Parathyroid adenoma (tissue), 2 donors: ENCODE results near the gene COQ3.

Experiments
- H2AFZ ChIP-seq: fragments of 300-600 bp; sonication (generic); one replicate; pipeline ENCODE4 v1.7.0; 2017; ENCODE audit warnings: antibody characterized with exemption, mild to moderate bottlenecking
- H3K27ac ChIP-seq: fragments of 300-600 bp; sonication (generic); one replicate; pipeline ENCODE4 v1.7.0; 2017
- H3K27me3 ChIP-seq: fragments of 300-600 bp; sonication (generic); one replicate; pipeline ENCODE4 v1.7.0; 2017; ENCODE audit warnings: low read length; ENCODE audit not compliant: control insufficient read depth, insufficient read depth
- H3K36me3 ChIP-seq: fragments of 300-600 bp; sonication (generic); one replicate; pipeline ENCODE4 v1.7.0; 2017; ENCODE audit warnings: low read length; ENCODE audit not compliant: control insufficient read depth, insufficient read depth
- H3K4me1 ChIP-seq: fragments of 300-600 bp; sonication (generic); one replicate; pipeline ENCODE4 v1.7.0; 2017; ENCODE audit warnings: control low read depth
- H3K4me2 ChIP-seq: fragments of 300-600 bp; sonication (generic); one replicate; pipeline ENCODE4 v1.7.0; 2017; ENCODE audit warnings: low read length
- H3K4me3 ChIP-seq: fragments of 300-600 bp; sonication (generic); one replicate; pipeline ENCODE4 v1.7.0; 2017; ENCODE audit warnings: low read depth, low read length
- H3K79me2 ChIP-seq: fragments of 300-600 bp; sonication (generic); one replicate; pipeline ENCODE4 v1.7.0; 2017; ENCODE audit warnings: control low read depth
- H3K9ac ChIP-seq: fragments of 300-600 bp; sonication (generic); one replicate; pipeline ENCODE4 v1.7.0; 2017; ENCODE audit warnings: mild to moderate bottlenecking
- H3K9me3 ChIP-seq: fragments of 300-600 bp; sonication (generic); one replicate; pipeline ENCODE4 v1.7.0; 2017; ENCODE audit warnings: low read length; ENCODE audit not compliant: control insufficient read depth
- CTCF ChIP-seq: fragments of 300-600 bp; sonication (generic); IDR thresholded peaks from one replicate; pipeline ENCODE4 v1.7.0; 2017; ENCODE audit warnings: antibody characterized with exemption, mild to moderate bottlenecking
- donor health status: primary hyperparathyroidism.

COQ3 gene

GRCh38 chr6:99424022-99424421, 30.0 kb upstream of the COQ3 start:
- peaks cover 28% of the 10 kb centered on the region for H3K4me1 ChIP-seq
- H3K9ac ChIP-seq = no peak overlapping the region
- H3K4me3 ChIP-seq = peak overlapping the region; percentile 97
- no peaks in the 10 kb centered on the region for H3K27me3 ChIP-seq
- no peak for TF ChIP-seq CTCF
- no peak overlapping the region for H3K27ac ChIP-seq
- H3K4me2 ChIP-seq = peak overlapping the region; percentile 67
- no peaks in the 10 kb centered on the region for H3K9me3 ChIP-seq
- H3K79me2 ChIP-seq = peaks cover 41% of the 10 kb centered on the region
- H2AFZ ChIP-seq = no peak overlapping the region
- no peaks in the 10 kb centered on the region for H3K36me3 ChIP-seq

- no peaks in the 10 kb centered on the region for H3K27me3 ChIP-seq
- no peak overlapping the region for H3K9ac ChIP-seq
- no peak overlapping the region for H3K27ac ChIP-seq
- peak overlapping the region; percentile 67 for H3K4me2 ChIP-seq
- TF ChIP-seq CTCF = no peak
- no peak overlapping the region for H3K4me3 ChIP-seq
- H3K36me3 ChIP-seq = no peaks in the 10 kb centered on the region
- H3K4me1 ChIP-seq = peaks cover 28% of the 10 kb centered on the region
- H3K79me2 ChIP-seq = peaks cover 47% of the 10 kb centered on the region
- no peaks in the 10 kb centered on the region for H3K9me3 ChIP-seq
- no peak overlapping the region for H2AFZ ChIP-seq
These were observed 28.9 kb upstream of the COQ3 start for GRCh38 chr6:99422912-99423311.

DNA sequence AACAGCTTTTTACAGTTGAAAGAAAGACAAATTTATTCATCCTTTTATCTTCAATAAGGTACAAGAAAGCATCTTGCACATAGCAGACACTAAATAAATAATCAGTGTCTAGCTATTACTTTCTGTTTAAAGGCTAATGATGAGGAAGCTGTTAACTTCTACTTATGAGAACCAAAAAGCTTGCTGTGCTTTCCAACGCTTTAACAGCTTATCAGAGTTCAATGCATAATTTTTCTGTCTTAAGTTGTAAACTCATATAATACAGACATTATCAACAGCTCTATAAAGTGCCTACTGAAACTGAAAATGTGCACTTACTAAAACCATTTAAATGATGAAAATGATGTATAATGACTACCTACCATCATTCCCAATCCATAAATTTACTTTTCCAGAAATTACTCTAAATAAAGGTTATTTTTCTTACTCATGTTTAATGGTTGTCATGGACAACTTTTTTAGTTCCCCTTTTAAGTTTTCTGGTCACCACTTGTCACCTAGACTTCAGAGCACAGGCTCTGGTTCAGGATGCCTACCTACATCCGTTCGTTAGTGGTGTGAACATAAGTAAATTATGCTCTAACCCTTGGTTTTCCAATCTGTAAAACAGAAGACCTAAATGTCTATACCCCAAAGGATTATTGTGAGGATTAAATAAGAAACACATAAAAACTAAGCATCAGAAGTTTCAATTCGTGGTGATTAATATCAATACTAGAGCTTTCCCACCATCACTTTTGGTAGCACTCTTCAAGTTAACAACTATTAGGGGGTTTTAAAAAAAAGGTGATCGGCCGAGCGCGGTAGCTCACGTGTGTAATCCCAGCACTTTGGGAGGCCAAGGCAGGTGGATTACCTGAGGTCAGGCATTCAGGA, 23.1 kb upstream of the COQ3 start:
- no peak overlapping the region for H3K9ac ChIP-seq
- no peaks in the 10 kb centered on the region for H3K36me3 ChIP-seq
- H3K79me2 ChIP-seq = peaks cover 44% of the 10 kb centered on the region
- no peak overlapping the region for H3K4me2 ChIP-seq
- H3K9me3 ChIP-seq = no peaks in the 10 kb centered on the region
- no peaks in the 10 kb centered on the region for H3K27me3 ChIP-seq
- H2AFZ ChIP-seq = no peak overlapping the region
- peaks cover 19% of the 10 kb centered on the region for H3K4me1 ChIP-seq
- no peak for TF ChIP-seq CTCF
- H3K4me3 ChIP-seq = no peak overlapping the region
- H3K27ac ChIP-seq = no peak overlapping the region

- Histone ChIP-seq H3K4me1 (peaks cover 10% of the 10 kb centered on the region), H3K4me3 (no peak overlapping the region), H3K36me3 (no peaks in the 10 kb centered on the region), H3K9ac (no peak overlapping the region), H3K27ac (no peak overlapping the region), H3K9me3 (no peaks in the 10 kb centered on the region), H3K4me2 (no peak overlapping the region), H3K27me3 (no peaks in the 10 kb centered on the region), H2AFZ (no peak overlapping the region), H3K79me2 (peaks cover 35% of the 10 kb centered on the region)
- TF ChIP-seq CTCF = no peak
These were observed 22.2 kb upstream of the COQ3 start for GRCh38 chr6:99416226-99416625.

DNA sequence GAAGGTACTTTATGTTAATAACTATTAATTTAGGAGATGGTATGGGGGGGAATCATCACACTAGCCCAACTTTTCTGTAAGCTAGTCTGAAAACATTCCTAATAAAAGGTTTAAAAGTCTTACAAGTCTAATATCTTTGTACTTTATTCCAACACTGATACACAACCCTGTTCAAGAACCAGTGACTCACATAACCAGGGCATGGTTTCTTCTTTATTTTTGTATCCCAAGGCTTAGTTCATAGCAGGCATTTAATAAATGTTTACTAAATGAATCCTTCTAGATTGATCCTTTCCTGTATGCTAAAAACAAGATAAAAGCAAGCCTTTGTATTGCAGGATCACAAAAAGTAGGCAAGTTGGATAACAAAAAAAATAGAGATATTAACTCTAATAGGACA, 21.5 kb upstream of the COQ3 start:
- H3K79me2 ChIP-seq = peaks cover 35% of the 10 kb centered on the region
- no peak for TF ChIP-seq CTCF
- H3K36me3 ChIP-seq = no peaks in the 10 kb centered on the region
- no peak overlapping the region for H3K9ac ChIP-seq
- H3K4me3 ChIP-seq = no peak overlapping the region
- no peak overlapping the region for H2AFZ ChIP-seq
- H3K27ac ChIP-seq = no peak overlapping the region
- H3K9me3 ChIP-seq = no peaks in the 10 kb centered on the region
- no peak overlapping the region for H3K4me2 ChIP-seq
- H3K27me3 ChIP-seq = no peaks in the 10 kb centered on the region
- peaks cover 8% of the 10 kb centered on the region for H3K4me1 ChIP-seq
